Measurements from ENCODE around the gene DBNL. TPM values are rescaled to one million over a fixed set of nuclear protein-coding genes. Genes with fewer than 3 reads are reported as not detected.

Gene DBNL
- total RNA-seq, 2 donors from 2014 or later = 81.4 to 106 TPM

DNA sequence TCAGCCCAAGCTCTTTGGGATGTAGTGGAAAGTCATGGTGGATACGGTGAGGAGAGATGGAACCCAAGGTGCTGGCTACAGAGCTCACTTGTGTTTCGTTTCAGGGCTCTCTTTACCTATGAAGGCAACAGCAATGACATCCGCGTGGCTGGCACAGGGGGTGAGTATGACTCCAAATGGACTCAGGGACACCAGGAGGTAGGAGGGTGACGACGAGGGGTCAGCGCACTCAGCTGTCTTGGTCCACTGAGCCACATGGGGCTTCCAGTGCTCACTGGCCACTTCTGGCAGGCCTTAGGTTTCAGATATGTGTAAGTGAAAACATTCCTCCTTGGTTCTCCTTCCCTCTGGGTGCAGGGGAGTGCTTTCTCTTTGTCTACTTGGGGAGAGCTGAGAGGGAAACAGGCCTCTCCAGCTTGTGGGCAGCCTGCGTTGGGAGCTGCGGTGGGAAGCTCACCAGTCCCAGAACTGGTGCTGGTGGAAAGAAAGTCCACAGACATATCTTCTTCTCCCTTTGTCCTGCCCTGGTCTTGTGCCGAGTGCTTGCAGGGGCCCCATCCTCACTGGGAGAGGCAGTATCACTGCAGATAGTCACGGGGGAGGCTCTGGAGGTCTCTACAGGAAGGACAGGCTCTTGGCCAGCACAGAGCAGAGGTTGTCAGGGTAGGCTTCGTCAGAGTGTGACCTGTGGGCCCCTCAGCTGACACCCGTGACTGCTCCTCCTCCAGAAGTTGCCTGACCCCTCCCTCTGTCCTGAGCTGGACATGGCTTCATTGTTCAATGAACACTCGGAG lies 5.8 kb downstream of the DBNL start:
- Histone ChIP-seq H3K27me3 (no peaks in the 10 kb centered on the region), H3K9ac (ENCODE audit: low read depth in 2 of 2, low read length in 2 of 2) (no peak overlapping the region), H3K9me3 (no peaks in the 10 kb centered on the region), H3K4me1 (peaks cover 12% of the 10 kb centered on the region), H3K36me3 (peaks cover 7% of the 10 kb centered on the region), H3K4me3 (no peak overlapping the region), H3K27ac (no peak overlapping the region)
- intact Hi-C loops (cut with DNase I) = no loop called here
- DNase-seq = no peak
- no peak for TF ChIP-seq CTCF (IDR thresholded peaks at IDR 0.05)

DNA sequence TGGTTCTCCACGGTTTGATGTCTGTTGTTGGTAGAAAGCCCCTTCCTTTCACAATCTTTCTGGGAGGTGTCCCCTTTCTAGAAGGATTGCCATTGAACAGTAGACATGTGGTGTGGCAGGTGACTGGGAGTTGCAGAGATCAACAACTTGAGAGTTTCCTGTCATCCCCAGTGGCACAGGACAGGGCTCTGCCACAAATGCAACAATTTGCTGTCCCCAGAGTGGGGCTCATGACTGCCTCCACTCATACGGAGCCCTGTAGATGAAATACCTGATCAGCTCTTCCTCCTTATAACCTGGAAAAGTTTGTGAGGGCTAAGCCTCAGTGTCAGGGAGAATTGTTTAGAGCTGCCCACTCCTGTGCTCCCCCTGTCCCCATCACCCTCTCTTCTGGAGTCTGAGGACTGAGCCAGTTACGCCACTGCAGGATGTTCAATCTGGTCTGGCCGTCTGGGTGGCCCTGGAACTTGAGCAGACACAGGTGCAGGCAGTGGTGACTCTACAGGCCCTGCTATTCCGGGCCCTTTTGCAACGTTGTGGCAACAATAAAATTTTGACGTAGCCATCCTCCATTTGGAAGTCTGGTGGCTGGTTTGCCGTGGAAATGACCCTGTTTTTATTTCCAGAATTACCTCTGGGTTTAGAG lies 6.5 kb downstream of the DBNL start:
- no peak overlapping the region for H3K4me3 ChIP-seq
- H3K4me1 ChIP-seq = peaks cover 5% of the 10 kb centered on the region
- H3K27ac ChIP-seq = no peak overlapping the region
- no peak overlapping the region for H3K9ac ChIP-seq (ENCODE audit: low read depth in 2 of 2, low read length in 2 of 2)
- intact Hi-C loops (cut with DNase I) = no loop called here
- no peaks in the 10 kb centered on the region for H3K9me3 ChIP-seq
- peaks cover 7% of the 10 kb centered on the region for H3K36me3 ChIP-seq
- no peak for DNase-seq
- H3K27me3 ChIP-seq = no peaks in the 10 kb centered on the region
- TF ChIP-seq CTCF (IDR thresholded peaks at IDR 0.05) = no peak

GRCh38 chr7:44051611-44052220 lies 7.2 kb downstream of the DBNL start:
- H3K27ac ChIP-seq = no peak overlapping the region
- intact Hi-C loops (cut with DNase I) = no loop called here
- DNase-seq = no peak
- no peak for TF ChIP-seq CTCF (IDR thresholded peaks at IDR 0.05)
- H3K4me3 ChIP-seq = no peak overlapping the region
- no peaks in the 10 kb centered on the region for H3K27me3 ChIP-seq
- H3K9ac ChIP-seq (ENCODE audit: low read depth in 2 of 2, low read length in 2 of 2) = no peak overlapping the region
- H3K9me3 ChIP-seq = no peaks in the 10 kb centered on the region
- peaks cover 8% of the 10 kb centered on the region for H3K36me3 ChIP-seq
- H3K4me1 ChIP-seq = no peaks in the 10 kb centered on the region

DNA sequence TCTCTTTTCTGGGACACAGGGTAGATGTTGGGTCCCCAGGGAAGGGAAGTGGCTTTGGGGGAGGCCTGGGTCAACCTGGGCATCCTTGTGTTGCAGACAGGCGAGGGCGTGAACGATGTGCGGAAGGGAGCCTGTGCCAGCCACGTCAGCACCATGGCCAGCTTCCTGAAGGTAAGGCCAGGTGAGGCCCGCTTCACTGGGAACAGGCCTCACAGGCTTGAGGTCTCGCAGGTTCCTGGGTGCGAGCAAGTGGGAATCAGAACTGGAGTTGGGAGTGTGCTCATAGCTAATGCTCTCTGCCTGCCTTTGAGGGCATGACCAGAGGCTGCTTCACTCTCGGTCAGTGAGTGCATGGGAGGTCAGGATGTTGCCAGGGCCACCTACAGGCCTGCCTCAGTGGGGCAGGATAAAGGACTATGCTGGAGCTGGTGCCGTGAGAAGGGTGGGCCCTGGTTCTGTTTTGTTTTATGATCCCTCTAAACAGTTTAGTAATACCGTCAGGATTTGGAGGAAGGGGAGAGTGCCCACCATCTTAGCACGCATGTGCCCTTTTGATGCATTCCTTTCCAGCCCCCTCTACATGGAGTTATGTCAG lies 8.4 kb downstream of the DBNL start:
- no peak overlapping the region for H3K27ac ChIP-seq
- no peak for TF ChIP-seq CTCF (IDR thresholded peaks at IDR 0.05)
- H3K9ac ChIP-seq (ENCODE audit: low read depth in 2 of 2, low read length in 2 of 2) = no peak overlapping the region
- DNase-seq = no peak
- peaks cover 20% of the 10 kb centered on the region for H3K36me3 ChIP-seq
- H3K4me3 ChIP-seq = no peak overlapping the region
- H3K27me3 ChIP-seq = no peaks in the 10 kb centered on the region
- intact Hi-C loops (cut with DNase I) = no loop called here
- no peaks in the 10 kb centered on the region for H3K9me3 ChIP-seq
- H3K4me1 ChIP-seq = no peaks in the 10 kb centered on the region

- intact Hi-C loops (cut with DNase I) = no loop called here
- Histone ChIP-seq H3K36me3 (peaks cover 26% of the 10 kb centered on the region), H3K4me1 (no peaks in the 10 kb centered on the region), H3K4me3 (no peak overlapping the region), H3K9me3 (no peaks in the 10 kb centered on the region), H3K27me3 (no peaks in the 10 kb centered on the region), H3K27ac (no peak overlapping the region), H3K9ac (ENCODE audit: low read depth in 2 of 2, low read length in 2 of 2) (no peak overlapping the region)
- no peak for DNase-seq
- TF ChIP-seq CTCF (IDR thresholded peaks at IDR 0.05) = no peak
These were observed 12.2 kb downstream of the DBNL start for GRCh38 chr7:44056681-44057080.
